ENCODE measurements around the gene MADD. TPM values are rescaled to one million over a fixed set of nuclear protein-coding genes. Genes with fewer than 3 reads are reported as not detected.

The MADD gene
- total RNA-seq, 1 donor from 2014 or later = 20.2 TPM

- Histone ChIP-seq H3K4me3 (ENCODE audit: low read depth, low read length) (no peak overlapping the region), H3K36me3 (ENCODE audit: control insufficient read depth, insufficient read depth, low read length) (peaks cover 6% of the 10 kb centered on the region), H3K27me3 (ENCODE audit: control insufficient read depth, insufficient read depth, low read length) (no peaks in the 10 kb centered on the region)
- TF ChIP-seq, protein P1, sequence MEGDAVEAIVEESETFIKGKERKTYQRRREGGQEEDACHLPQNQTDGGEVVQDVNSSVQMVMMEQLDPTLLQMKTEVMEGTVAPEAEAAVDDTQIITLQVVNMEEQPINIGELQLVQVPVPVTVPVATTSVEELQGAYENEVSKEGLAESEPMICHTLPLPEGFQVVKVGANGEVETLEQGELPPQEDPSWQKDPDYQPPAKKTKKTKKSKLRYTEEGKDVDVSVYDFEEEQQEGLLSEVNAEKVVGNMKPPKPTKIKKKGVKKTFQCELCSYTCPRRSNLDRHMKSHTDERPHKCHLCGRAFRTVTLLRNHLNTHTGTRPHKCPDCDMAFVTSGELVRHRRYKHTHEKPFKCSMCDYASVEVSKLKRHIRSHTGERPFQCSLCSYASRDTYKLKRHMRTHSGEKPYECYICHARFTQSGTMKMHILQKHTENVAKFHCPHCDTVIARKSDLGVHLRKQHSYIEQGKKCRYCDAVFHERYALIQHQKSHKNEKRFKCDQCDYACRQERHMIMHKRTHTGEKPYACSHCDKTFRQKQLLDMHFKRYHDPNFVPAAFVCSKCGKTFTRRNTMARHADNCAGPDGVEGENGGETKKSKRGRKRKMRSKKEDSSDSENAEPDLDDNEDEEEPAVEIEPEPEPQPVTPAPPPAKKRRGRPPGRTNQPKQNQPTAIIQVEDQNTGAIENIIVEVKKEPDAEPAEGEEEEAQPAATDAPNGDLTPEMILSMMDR (IDR thresholded peaks at IDR 0.05; ENCODE audit: insufficient read depth, low read length, poor library complexity, severe bottlenecking) = no peak
- no peak for DNase-seq (ENCODE audit: low read depth)
Measured at GRCh38 chr11:47241841-47242301, 28.1 kb upstream of the MADD start.

GRCh38 chr11:47242596-47243192, 27.2 kb upstream of the MADD start:
- TF ChIP-seq, protein P1 (IDR thresholded peaks at IDR 0.05; ENCODE audit: insufficient read depth, low read length, poor library complexity, severe bottlenecking) = no peak
- no peak for DNase-seq (ENCODE audit: low read depth)
- Histone ChIP-seq H3K27me3 (ENCODE audit: control insufficient read depth, insufficient read depth, low read length) (no peaks in the 10 kb centered on the region), H3K36me3 (ENCODE audit: control insufficient read depth, insufficient read depth, low read length) (peaks cover 6% of the 10 kb centered on the region), H3K4me3 (ENCODE audit: low read depth, low read length) (no peak overlapping the region)

GRCh38 chr11:47243454-47243853, 26.5 kb upstream of the MADD start:
- Histone ChIP-seq H3K36me3 (ENCODE audit: control insufficient read depth, insufficient read depth, low read length) (peaks cover 6% of the 10 kb centered on the region), H3K4me3 (ENCODE audit: low read depth, low read length) (no peak overlapping the region), H3K27me3 (ENCODE audit: control insufficient read depth, insufficient read depth, low read length) (no peaks in the 10 kb centered on the region)
- TF ChIP-seq, protein P1 (IDR thresholded peaks at IDR 0.05; ENCODE audit: insufficient read depth, low read length, poor library complexity, severe bottlenecking) = no peak
- DNase-seq (ENCODE audit: low read depth) = no peak

DNA sequence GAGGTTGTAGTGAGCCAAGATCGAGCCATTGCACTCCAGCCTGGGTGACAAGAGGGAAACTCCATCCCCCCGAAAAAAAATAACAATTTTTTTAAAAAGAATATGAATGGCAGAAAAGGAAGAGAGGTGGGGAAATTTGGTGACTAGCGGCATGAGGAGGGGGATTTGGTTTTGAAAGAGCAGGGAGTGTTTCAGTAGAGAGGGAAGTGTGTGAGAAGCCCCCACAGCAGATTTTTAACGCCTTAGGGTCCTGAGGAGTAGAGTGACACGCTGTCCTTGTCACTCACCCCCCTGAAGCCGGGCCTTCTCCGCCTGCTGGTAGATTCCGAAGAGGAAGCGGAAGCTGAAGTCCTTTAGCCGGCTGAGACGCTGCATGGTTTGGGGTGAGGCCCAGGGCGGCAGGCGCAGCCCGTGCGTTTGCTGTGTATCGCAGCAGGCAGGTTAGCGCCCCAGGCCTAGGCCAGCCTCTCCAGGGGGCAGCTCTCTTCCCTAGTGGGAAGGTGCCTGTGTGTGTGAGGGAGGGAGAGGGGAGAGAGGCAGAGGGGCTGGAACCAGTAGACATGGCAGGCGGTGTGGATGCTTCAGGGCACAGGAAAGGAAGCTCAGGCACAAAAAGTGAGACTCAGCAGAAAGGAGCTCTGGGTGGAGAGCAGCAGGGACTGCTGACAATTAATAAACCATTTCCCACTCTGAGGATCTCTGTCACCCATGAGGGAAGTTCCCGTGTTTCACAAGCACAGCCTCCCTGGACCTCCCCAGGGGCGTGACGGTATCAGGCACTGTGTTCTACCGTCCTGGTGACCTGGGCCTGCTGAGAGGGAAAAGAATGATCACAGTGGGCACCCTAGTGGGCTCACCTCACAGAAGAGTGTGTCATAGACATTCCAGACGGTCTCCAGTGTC, 25.2 kb upstream of the MADD start:
- H3K4me3 ChIP-seq (ENCODE audit: low read depth, low read length) = no peak overlapping the region
- no peak for DNase-seq (ENCODE audit: low read depth)
- TF ChIP-seq, protein P1 (IDR thresholded peaks at IDR 0.05; ENCODE audit: insufficient read depth, low read length, poor library complexity, severe bottlenecking) = no peak
- peaks cover 5% of the 10 kb centered on the region for H3K36me3 ChIP-seq (ENCODE audit: control insufficient read depth, insufficient read depth, low read length)
- no peaks in the 10 kb centered on the region for H3K27me3 ChIP-seq (ENCODE audit: control insufficient read depth, insufficient read depth, low read length)

GRCh38 chr11:47245611-47246357, 24.1 kb upstream of the MADD start:
- Histone ChIP-seq H3K4me3 (ENCODE audit: low read depth, low read length) (no peak overlapping the region), H3K27me3 (ENCODE audit: control insufficient read depth, insufficient read depth, low read length) (no peaks in the 10 kb centered on the region), H3K36me3 (ENCODE audit: control insufficient read depth, insufficient read depth, low read length) (peaks cover 4% of the 10 kb centered on the region)
- DNase-seq (ENCODE audit: low read depth) = no peak
- TF ChIP-seq, protein P1 (IDR thresholded peaks at IDR 0.05; ENCODE audit: insufficient read depth, low read length, poor library complexity, severe bottlenecking) = no peak

Data from kidney epithelial cell (primary cell).